A673 (cell line): ENCODE measurements around the gene COL4A3. TPM values are rescaled to one million over a fixed set of nuclear protein-coding genes. Genes with fewer than 3 reads are reported as not detected.

Experiments
- BruUV-seq: library from RNA; stranded (reverse); fragments of 400-500 nt; replicated peaks from 2 replicates; lab custom pipeline; 2021; lab: Mats Ljungman, UMichigan
- CTCF ChIA-PET: fragments of 300-600 bp; sonication (Branson Sonifier 250); formaldehyde crosslinking; loops from one replicate; lab custom pipeline; 2022; ENCODE audit warnings: antibody characterized with exemption; lab: Charles Lee
- POLR2A ChIA-PET: fragments of 300-600 bp; sonication (Branson Sonifier 250); formaldehyde crosslinking; loops from one replicate; lab custom pipeline; 2022; ENCODE audit warnings: antibody characterized with exemption; ENCODE audit not compliant: low non-redundant PET; lab: Charles Lee
- DNase-seq: peaks from one replicate; pipeline ENCODE4 v3.0.0-alpha.2; 2015; ENCODE audit warnings: low spot score
- H3K27ac ChIP-seq: fragments of 200-600 bp; sonication (generic); 2 replicates; pipeline ENCODE4 v1.5.1; 2016; ENCODE audit warnings: mixed run types, low read depth, mild to moderate bottlenecking, mixed read lengths, antibody characterized with exemption, low read length; ENCODE audit not compliant: poor library complexity, severe bottlenecking
- H3K27me3 ChIP-seq: fragments of 200-600 bp; sonication (generic); replicated peaks from 2 replicates; pipeline ENCODE4 v1.6.1; 2017; ENCODE audit warnings: mixed run types, low read depth, mild to moderate bottlenecking, mixed read lengths, antibody characterized with exemption, low read length; ENCODE audit not compliant: insufficient read depth, poor library complexity
- H3K36me3 ChIP-seq: fragments of 200-600 bp; sonication (generic); 2 replicates; pipeline ENCODE4 v1.6.1; 2016; ENCODE audit warnings: mixed run types, mild to moderate bottlenecking, mixed read lengths, antibody characterized with exemption, low read length; ENCODE audit not compliant: insufficient read depth, poor library complexity, severe bottlenecking
- H3K4me1 ChIP-seq: fragments of 200-600 bp; sonication (generic); 2 replicates; pipeline ENCODE4 v1.6.1; 2017; ENCODE audit warnings: mixed run types, mild to moderate bottlenecking, mixed read lengths, antibody characterized with exemption, low read length; ENCODE audit not compliant: insufficient read depth, poor library complexity, severe bottlenecking
- H3K4me3 ChIP-seq: fragments of 200-600 bp; sonication (generic); 2 replicates; pipeline ENCODE4 v1.5.1; 2016; ENCODE audit warnings: low read depth, mixed run types, mild to moderate bottlenecking, mixed read lengths, low read length; ENCODE audit not compliant: poor library complexity, severe bottlenecking
- H3K9me3 ChIP-seq: fragments of 200-600 bp; sonication (generic); 2 replicates; pipeline ENCODE4 v1.6.1; 2016; ENCODE audit warnings: mixed run types, low read depth, mild to moderate bottlenecking, mixed read lengths, antibody characterized with exemption, low read length; ENCODE audit not compliant: poor library complexity, severe bottlenecking
- EZH2 ChIP-seq: fragments of 200-600 bp; sonication (generic); IDR thresholded peaks from 2 replicates; pipeline ENCODE4 v1.6.1; 2017; ENCODE audit warnings: borderline replicate concordance, low read depth, mild to moderate bottlenecking, mixed read lengths, antibody characterized with exemption, low read length; ENCODE audit not compliant: poor library complexity, severe bottlenecking
- intact Hi-C: fragments of 100-400 bp; cut with micrococcal nuclease; formaldehyde crosslinking; loops from one replicate; pipeline ENCODE4 v1.10.0; 2022; ENCODE audit not compliant: unreplicated experiment
- total RNA-seq: library from RNA; stranded (reverse); gene quantifications from 2 replicates; pipeline ENCODE4 v1.2.3, GENCODE V29; 2021
- TF ChIP-seq, protein P1 (sequence below): fragments of 300-800, 200-600 bp; sonication (generic); conservative IDR thresholded peaks from 2 replicates; pipeline ENCODE4 v1.5.1; 2017; ENCODE audit warnings: low read depth, mild to moderate bottlenecking, antibody characterized with exemption, low read length, moderate library complexity, mixed read lengths

Gene COL4A3
- total RNA-seq, 1 experiment from 2014 or later, result not detected

DNA sequence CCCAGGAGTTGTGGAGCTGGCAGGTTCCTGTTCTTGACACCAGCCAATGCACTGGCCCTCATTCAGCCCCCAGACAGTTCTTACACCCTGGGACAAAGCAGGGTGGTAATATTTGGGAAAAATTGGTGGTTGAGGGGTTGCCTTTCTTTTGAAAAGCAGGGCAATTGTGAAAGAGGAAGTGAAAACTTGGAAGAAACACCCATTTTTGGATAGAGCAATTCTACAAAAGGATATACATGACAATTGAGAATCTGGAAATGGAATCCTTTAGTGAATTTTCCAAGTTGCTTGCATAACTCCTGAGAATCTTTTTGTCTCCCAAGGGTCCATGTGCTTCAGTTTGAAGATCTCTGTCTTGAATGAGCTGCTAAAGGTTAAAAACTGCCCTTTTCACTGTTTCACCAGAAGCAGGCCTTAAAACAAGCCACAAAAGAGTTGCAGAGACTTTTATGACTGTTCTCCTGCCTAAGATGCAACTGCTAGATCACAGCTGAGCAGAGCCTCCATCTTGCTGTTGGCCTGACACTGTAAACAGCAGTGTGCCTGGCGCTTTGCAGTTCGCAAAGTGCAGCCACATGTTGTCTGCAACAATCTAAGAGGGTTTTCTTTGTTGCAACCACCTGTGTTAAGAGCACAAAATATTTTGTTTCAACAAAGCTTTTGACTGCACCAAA lies 12.2 kb upstream of the COL4A3 start:
- TF ChIP-seq, protein P1, sequence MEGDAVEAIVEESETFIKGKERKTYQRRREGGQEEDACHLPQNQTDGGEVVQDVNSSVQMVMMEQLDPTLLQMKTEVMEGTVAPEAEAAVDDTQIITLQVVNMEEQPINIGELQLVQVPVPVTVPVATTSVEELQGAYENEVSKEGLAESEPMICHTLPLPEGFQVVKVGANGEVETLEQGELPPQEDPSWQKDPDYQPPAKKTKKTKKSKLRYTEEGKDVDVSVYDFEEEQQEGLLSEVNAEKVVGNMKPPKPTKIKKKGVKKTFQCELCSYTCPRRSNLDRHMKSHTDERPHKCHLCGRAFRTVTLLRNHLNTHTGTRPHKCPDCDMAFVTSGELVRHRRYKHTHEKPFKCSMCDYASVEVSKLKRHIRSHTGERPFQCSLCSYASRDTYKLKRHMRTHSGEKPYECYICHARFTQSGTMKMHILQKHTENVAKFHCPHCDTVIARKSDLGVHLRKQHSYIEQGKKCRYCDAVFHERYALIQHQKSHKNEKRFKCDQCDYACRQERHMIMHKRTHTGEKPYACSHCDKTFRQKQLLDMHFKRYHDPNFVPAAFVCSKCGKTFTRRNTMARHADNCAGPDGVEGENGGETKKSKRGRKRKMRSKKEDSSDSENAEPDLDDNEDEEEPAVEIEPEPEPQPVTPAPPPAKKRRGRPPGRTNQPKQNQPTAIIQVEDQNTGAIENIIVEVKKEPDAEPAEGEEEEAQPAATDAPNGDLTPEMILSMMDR, result no peak
- TF ChIP-seq EZH2, result no peak
- no peak for DNase-seq
- H3K9me3 ChIP-seq, result peaks cover 4% of the 10 kb centered on the region
- no peaks in the 10 kb centered on the region for H3K36me3 ChIP-seq
- ChIA-PET POLR2A (no interaction called here), CTCF (no interaction called here)
- H3K27ac ChIP-seq, result no peak overlapping the region
- no peaks in the 10 kb centered on the region for H3K4me1 ChIP-seq
- no peak overlapping the region for H3K4me3 ChIP-seq
- peaks cover 10% of the 10 kb centered on the region for H3K27me3 ChIP-seq
- BruUV-seq, result no TSS peak
- intact Hi-C loops, result no loop called here

DNA sequence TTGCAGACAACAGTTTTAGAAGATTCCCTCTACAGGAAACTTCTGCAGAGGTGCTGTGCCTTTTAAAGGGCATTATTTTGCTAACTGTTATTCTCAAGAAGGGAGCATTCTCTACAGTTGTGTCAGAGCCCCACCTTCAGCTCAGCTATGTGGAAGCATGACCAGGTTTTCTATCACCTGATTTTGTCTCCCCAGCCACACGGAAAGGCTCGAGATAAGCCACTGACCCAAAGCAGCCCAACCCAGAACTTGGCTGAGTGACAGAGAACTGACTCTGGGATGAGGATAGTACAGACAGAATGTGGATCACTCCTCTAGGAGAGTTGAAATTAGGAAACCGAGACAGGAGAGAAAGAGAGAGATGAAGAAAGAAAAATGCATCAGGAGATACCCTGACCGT lies 11.1 kb upstream of the COL4A3 start:
- BruUV-seq, result no TSS peak
- Histone ChIP-seq H3K36me3 (no peaks in the 10 kb centered on the region), H3K4me1 (no peaks in the 10 kb centered on the region), H3K27me3 (peaks cover 15% of the 10 kb centered on the region), H3K9me3 (peaks cover under 1% of the 10 kb centered on the region), H3K27ac (no peak overlapping the region), H3K4me3 (no peak overlapping the region)
- ChIA-PET POLR2A (interaction anchor here (0.7 kb wide), 1 partner anchor 732 kb away, joined by 3 read pairs; no protein-coding TSS in a partner anchor), CTCF (interaction anchor here (0.6 kb wide), 1 partner anchor 12 kb away, joined by 3 read pairs; no protein-coding TSS in a partner anchor)
- DNase-seq, result no peak
- intact Hi-C loops, result no loop called here
- TF ChIP-seq, protein P1, result no peak
- no peak for TF ChIP-seq EZH2

DNA sequence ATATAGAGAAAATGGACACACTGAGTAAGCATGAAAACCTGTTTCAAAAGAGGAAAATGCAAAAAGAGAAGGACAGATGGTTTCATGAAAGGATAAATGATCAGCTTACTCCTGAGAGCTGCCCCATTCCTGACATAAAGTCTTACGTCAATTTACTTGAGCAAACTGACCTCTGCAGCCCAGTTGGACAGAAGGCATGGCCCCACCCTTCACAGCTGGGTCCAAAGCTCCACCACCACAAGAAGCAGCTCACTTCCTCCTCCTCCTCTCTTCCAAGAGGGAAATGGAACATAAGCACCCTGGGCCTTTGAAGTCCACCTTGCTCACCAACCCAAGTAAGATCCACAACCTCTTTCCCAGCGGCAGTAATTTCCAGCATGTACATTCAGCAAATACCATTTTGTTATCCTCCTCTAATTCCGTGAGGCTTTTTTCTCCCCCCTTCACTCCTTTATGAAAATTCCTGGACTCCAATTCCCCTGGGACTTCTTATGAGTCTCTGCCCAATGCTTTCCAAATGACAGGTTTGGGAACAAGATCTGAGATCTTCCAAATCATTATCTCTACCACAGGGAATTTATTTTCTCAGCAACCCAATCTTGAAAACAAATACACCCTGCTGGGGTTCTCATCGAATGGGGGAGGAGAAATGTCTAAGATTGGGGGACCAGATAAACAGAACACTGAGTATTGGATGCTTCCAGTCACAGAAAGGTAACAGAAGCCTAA lies 10.5 kb upstream of the COL4A3 start:
- BruUV-seq, result no TSS peak
- TF ChIP-seq EZH2, result no peak
- TF ChIP-seq, protein P1, result no peak
- H3K27ac ChIP-seq, result no peak overlapping the region
- POLR2A ChIA-PET, result no interaction called here
- CTCF ChIA-PET, result no interaction called here
- peaks cover 15% of the 10 kb centered on the region for H3K27me3 ChIP-seq
- H3K4me1 ChIP-seq, result no peaks in the 10 kb centered on the region
- no peak for DNase-seq
- no peaks in the 10 kb centered on the region for H3K9me3 ChIP-seq
- no peaks in the 10 kb centered on the region for H3K36me3 ChIP-seq
- intact Hi-C loops, result no loop called here
- no peak overlapping the region for H3K4me3 ChIP-seq
